Lower leg skin (tissue), 3 donors: ENCODE data around the gene SUMF2.

Experiments
- POLR2A ChIP-seq, 2 donors: fragments of 450-650 bp; IDR thresholded peaks; one replicate each; pipeline ENCODE4 v1.6.1; 2016 to 2017; ENCODE audit warnings: antibody characterized with exemption in 2 of 2, mild to moderate bottlenecking in 1 of 2, moderate library complexity in 1 of 2
- TF ChIP-seq, protein P1 (sequence below), 3 donors: fragments of 450-650 bp; IDR thresholded peaks; one replicate each; pipeline ENCODE4 v1.5.1; 2016; ENCODE audit warnings: antibody characterized with exemption in 3 of 3, mild to moderate bottlenecking in 3 of 3, moderate library complexity in 2 of 3

DNA sequence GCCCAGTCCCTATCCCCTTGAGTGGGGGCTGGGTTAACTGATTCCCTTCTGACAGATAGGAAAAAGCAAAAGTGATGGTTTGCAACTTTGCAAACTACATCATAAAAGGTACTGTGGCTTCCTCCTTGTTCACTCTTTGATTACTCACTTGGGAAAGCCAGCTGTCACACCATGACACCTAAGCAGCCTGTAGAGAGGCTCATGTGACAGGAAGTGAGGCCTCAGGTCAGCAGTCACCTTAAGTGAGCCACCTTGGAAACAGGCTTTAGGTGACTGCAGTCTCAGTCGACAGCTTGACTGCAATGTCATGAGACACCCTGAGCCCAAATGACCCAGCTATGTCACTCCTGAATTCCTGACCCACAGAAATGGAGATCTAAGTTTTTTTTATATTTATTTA, 46.5 kb downstream of the SUMF2 start:
- TF ChIP-seq, protein P1, sequence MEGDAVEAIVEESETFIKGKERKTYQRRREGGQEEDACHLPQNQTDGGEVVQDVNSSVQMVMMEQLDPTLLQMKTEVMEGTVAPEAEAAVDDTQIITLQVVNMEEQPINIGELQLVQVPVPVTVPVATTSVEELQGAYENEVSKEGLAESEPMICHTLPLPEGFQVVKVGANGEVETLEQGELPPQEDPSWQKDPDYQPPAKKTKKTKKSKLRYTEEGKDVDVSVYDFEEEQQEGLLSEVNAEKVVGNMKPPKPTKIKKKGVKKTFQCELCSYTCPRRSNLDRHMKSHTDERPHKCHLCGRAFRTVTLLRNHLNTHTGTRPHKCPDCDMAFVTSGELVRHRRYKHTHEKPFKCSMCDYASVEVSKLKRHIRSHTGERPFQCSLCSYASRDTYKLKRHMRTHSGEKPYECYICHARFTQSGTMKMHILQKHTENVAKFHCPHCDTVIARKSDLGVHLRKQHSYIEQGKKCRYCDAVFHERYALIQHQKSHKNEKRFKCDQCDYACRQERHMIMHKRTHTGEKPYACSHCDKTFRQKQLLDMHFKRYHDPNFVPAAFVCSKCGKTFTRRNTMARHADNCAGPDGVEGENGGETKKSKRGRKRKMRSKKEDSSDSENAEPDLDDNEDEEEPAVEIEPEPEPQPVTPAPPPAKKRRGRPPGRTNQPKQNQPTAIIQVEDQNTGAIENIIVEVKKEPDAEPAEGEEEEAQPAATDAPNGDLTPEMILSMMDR (IDR thresholded peaks at IDR 0.05), result no peak
- no peak for TF ChIP-seq POLR2A (IDR thresholded peaks at IDR 0.05)
